ENCODE results near the gene FPR1.

The FPR1 gene

GRCh38 chr19:51751655-51752054 lies at the start of gene FPR1:
TSS of gene FPR1 (minus strand) at chr19:51751878. CDS start at chr19:51746994, 4,884 bp downstream.
- no peak for DNase-seq

GRCh38 chr19:51800473-51801244 lies 49.0 kb upstream of the FPR1 start:
- no peak for DNase-seq

GRCh38 chr19:51799774-51800472 lies 48.2 kb upstream of the FPR1 start:
- no peak for DNase-seq

DNA sequence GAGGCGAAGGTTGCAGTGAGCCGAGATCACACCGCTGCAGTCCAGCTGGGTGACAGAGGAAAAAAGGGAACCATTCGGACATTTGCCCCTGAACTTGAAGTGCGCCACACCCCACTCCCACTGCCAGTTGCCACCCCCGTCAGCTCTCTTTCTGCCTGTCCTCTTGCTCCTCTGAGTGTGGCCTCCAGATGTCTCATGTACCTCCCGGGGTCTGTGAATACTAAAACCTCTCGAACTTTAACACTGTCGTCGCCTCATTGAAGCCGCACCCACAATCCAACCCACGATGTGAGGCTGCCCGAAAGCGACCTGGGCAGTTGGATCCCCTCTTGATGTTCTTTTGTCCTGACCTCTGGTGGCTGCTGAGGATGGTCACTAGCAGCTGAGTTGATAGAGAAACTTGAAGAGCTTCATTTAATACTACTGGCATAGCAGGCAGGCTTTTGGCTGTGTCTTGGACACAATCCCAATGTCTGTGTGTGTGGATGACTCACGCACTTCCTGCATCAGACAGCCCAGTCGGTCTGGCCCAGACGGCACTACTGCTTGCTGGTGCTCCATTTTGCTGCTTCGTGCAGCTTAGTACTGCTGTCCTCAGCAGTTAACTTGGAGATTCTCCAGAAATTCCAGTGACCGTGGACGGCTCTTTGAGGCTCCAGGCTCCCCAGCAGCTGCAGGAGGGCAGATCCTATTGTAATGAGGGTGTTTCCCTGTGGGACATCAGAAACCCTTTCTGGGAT lies 47.5 kb upstream of the FPR1 start:
- no peak for DNase-seq

- DNase-seq: no peak
Observed at GRCh38 chr19:51798062-51798461, 46.4 kb upstream of the FPR1 start.

DNA sequence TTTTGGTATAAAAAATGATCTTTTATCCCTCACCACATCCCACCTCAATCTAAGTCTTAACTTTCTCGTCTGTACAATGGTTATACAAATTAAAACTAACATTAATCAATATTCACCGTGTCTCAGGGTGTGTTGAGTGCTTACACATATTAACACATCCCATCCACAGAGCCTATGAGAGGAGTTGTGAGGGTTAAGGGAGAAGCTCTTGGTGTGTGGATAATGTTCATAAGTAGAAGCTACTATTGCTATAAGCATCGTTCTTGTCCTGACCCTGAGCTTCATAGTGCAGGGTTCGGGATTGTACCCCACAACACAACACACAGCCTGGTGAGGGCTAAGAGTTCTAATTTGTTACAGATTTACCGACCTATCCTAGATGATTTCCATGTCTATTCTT lies 45.8 kb upstream of the FPR1 start:
- no peak for DNase-seq

- DNase-seq: no peak
Observed at GRCh38 chr19:51796195-51796679, 44.6 kb upstream of the FPR1 start.

DNA sequence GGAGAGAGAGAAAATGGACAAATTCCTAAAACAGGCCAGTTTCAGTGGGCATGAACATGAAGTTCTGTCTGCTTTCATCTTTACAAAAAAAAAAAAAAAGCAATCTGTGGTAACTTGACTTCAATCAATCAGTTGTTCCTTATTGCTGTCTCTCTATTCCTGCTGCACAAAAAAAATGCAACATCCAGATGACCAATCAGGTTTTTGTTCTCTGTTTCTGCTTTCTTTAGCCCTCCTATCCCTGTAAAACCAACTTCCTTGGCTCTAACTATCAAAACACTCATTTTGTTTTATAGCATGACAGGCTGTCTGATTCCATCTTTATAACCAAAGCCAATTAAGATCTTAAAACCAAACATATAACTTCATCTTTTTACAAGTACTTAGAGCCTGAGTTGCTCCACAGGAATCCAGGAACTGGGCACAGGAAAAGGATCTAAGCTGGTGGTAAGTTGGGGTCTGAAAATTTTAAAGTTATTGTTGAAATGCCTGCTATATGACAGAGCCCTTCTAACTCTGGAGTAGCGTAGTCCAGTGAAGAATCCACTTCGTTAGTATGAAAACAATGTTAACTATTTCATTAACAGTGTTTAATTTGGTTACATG lies 43.3 kb upstream of the FPR1 start, which contains the start of gene FPR3:
FPR3 (plus strand) TSS at position 273 of the 606 bp plus-strand sequence. CDS start 28,592 bp downstream, outside the sequence.
- DNase-seq: no peak

- DNase-seq: no peak
Observed at GRCh38 chr19:51793994-51794393, 42.3 kb upstream of the FPR1 start.

DNA sequence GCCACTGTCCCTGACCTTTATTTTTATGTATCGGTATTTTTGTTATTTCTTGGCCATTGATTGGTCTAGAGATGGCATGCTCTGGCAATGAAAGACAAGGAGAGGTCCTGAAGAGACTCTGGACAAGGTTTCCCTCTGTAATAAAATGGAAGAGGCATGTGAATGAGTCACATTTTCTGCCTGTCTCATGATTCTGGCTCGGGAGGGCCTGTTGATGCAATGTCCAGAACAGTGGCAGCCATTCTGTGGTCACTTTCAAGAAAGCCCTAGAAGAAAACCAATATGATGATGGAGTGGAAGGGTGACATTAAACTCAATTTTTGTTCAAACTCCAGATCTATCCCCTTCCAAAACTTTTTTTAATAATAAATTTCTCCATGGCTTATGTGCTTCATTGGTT lies 41.3 kb upstream of the FPR1 start:
- DNase-seq: no peak

DNA sequence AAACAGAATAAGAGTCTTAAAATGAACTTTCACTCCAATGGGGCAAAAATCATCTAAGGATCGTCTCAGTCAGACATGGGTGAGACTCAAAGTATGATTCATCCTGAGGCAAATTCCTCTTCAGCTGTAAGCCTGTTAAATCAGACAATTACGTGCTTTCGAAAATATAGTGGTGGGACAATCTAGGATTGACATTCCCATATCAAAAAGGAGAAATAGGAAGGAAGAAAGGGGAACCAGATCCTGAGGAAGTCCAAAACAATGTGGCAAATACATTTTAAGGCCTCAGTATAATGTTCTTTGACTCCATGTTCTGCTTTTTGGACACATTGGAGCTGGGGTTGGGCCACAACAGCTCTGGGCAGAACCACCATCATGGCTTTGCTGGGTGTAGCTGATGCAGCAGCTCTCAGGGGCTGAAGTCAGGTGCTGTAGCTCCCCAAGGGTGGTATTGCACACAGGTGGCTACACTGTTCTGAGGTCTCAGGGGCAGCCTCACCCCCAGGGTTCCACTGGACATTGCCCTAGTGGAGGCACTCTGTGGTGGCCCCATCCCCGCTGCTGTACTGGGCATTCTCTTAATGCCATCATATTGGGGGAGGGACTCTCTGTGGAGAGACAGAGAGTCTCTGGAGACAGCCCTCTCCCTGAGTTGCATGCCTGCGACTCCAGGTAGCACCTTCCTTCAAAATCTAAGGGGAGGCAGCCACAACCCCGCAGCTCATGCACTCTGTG lies 37.5 kb upstream of the FPR1 start:
- DNase-seq: no peak

DNA sequence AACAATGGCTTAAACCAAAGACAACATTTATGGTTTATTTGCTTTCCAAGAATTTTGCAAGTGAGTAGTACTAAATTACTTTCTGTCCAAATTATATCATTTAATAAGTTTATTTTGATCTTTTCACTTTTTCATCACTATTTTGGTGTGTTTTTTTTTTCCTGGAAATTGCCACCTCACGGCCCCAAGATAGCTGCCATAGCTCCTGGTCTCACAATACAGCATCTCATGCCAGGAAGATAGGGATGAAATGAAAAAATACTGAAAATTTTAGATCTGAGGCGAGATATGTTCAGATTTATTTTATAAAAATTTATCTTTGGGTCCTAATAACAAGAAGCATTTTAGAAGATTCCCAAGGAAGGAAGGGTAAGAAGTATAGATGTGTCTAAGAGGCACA lies 36.4 kb upstream of the FPR1 start:
- no peak for DNase-seq

DNA sequence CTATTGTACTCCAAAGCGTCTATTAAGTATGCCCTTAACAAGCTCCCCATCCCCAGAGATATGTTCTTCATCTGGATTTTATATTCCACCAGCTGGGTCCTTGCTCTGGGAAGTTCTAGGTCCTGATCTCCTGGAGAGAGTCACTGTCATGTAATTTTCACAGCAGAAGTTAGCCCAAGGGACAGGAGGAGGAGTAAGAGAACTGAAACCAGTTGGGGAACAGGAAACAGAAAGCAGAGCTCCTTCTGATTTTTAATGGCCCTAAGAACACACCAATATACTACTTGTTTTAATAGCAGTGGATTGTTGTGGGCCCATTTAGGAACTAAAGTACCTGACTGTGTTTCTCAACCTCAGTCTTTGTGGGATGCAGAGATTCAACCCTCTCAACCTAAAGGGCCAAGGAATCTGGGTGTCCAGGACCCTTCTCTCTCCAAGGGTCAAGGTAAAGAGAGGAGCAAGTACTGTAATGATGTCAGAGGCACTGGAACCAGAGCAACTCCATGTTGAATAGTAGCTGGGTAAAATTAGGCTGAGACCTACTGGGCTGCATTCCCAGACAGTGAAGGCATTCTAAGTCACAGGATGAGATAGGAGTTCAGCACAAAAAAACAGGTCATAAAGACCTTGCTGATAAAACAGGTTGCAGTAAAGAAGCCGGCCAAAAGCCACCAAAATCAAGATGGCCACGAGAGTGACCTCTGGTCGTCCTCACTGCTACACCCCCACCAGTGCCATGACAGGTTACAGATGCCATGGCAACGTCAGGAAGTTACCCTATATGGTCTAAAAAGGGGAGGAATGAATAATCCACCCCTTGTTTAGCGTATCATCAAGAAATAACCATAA lies 35.2 kb upstream of the FPR1 start:
- no peak for DNase-seq

DNA sequence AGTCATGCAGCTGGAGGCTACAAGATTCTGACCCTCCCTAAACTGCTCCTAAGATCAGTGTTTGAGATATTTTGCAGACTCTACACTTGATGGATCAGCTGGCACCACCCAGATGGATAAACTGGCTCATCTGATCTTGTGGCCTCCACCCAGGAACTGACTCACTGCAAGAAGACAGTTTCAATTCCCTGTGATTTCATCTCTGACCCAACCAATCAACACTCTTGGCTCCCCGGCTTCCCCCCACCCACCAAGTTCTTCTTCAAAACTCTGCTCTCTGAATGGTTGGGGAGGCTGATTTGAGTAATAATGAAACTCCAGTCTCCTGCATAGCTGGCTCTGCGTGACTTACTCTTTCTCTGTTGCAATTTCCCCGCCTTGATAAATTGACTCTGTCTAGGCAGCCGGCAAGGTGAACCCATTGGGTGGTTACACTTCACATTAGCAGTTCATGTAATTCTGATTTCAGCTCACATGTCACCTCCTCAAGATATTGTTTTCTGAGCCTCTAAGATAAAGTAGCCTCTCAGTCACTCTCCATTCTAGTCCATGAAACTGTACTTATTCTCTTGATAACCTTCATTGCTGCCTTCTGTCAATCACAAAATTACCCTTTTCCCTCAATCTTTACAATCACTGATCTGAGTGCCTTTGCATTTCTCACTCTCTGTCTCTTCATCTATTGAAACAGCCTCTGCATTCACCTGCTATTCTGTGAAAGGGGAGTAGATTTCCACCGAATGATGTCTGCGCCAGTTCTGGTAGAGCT lies 33.4 kb upstream of the FPR1 start:
- no peak for DNase-seq

DNA sequence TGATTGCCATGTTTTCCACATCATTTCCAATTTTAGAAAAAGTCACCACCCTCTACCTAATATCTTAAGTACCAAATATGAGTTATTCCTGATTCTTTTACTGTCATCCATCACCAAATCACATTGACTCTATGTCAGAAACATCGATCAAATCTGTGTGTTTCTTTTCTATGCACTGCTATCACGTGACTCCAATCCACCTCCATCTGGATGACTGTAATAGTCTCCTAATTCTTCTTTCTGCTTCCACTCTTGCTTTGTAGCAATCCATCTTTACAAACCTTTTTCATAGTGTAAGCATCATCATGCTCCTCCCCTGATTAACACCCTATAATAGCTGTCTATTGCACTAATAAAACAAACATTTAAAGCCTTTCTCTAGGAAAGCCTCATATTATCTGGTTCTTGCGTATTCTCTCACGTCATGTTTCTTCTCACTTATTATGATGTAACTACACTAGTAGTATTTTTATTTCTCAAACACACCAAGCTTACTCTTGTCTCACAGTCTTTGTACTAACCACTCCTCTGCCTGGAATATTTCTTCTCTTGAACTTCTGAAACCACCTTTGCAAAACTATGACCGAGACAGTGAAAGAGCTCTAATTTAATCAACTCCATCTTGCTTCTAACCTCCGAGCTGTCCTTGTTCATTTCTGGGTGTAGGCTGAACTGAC lies 32.6 kb upstream of the FPR1 start:
- DNase-seq: no peak

- peak; percentile 38 for DNase-seq
Observed at GRCh38 chr19:51783372-51783771, 31.7 kb upstream of the FPR1 start.

- no peak for DNase-seq
Observed at GRCh38 chr19:51781999-51782398, 30.3 kb upstream of the FPR1 start.

DNA sequence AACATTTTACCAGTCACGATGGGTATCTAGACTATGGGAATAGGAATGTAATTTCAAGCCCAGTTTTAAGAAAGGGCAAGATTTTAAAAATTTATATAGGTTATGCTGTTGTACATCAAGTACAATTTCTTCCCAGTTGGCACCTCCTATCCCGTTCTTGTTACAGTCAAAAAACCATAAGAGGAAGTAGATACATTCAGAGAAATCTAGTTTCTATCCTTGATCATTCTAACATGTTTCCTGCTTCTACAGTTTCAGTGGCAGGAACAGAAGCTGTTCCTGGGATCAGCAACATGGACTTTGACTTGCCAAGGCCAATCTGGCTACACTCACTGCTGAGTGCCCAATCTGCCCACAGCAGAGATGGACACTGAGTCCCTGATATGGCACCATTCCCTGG lies 28.6 kb upstream of the FPR1 start:
- no peak for DNase-seq

GRCh38 chr19:51779703-51780102 lies 28.0 kb upstream of the FPR1 start:
- no peak for DNase-seq

- DNase-seq: no peak
Observed at GRCh38 chr19:51779181-51779580, 27.5 kb upstream of the FPR1 start.
